ENCODE results near the gene BIRC2.

The BIRC2 gene

DNA sequence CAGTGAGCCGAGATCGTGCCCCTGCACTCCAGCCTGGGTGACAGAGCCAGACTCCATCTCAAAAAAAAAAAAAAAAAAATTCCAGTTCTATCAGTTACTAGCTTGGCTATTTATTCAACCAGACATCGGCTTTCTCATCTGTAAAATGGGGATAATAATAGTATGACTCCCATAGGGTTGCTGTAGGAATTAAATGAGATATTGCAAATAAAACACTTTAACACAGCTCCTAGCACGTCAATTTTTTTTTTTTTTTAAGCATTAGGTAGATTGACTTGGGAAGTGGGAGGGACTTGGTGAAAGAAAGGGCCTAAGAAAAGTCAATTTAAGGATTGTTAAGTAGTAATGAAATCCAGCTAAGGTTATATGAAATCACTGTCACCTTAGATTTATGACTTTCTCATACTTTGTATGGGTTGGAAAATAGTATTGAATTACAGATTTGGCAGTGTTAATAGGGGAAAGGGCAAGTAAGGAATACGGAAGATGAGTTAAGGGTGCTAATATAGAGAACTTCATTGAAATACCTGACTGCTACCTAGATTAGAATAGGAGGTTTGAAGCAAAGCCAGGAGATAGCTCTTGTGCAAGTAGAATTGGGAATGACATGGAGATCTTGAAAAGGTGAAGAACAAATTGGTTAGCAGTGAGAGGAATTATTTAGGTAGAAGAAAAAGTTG, 28.8 kb downstream of the BIRC2 start:
- no peak for DNase-seq

DNA sequence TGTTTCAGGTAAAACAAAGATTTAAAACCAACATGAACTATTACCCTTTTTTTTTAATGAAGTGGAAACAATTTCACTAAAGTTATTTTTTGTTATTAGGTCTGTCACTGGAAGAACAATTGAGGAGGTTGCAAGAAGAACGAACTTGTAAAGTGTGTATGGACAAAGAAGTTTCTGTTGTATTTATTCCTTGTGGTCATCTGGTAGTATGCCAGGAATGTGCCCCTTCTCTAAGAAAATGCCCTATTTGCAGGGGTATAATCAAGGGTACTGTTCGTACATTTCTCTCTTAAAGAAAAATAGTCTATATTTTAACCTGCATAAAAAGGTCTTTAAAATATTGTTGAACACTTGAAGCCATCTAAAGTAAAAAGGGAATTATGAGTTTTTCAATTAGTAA, 30.9 kb downstream of the BIRC2 start:
- DNase-seq = no peak

DNA sequence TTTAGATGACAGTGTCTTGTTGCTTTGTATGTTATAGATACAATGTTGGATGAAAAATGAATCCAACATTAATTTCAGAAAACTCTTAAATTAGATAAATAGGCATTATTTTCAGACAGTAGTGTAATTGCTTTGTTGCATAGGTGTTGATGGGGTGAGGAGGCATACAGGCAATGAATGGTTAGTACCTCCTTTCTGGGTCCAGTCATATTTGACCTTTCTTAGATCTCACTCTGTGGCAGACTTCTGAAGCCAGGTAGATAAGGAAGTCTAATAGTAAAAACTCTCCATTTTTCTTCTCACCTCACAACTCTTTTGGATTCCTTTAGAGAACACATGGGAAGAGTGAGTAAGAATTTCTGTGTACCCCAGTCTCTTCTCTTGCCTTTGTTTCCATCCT, 31.8 kb downstream of the BIRC2 start:
- no peak for DNase-seq

DNA sequence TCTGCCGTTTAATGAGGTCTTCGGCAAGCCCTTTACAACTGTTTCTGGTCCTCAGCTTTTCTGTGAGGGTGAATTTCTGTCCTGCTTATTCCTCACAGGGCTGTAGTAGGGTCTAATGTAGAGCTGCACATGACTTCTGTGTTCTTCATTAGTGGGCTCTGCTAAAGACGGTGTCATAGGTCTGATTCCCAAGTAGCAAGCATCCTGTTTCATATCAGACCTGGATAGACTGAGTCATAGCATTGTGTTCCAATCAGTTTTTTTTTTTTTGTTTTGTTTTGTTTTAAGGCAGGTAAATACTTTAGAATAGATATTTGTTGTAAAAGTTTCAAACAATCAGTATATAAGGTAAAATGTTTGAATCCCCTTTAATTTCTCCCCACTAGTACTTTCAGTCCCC, 35.4 kb downstream of the BIRC2 start:
- no peak for DNase-seq

DNA sequence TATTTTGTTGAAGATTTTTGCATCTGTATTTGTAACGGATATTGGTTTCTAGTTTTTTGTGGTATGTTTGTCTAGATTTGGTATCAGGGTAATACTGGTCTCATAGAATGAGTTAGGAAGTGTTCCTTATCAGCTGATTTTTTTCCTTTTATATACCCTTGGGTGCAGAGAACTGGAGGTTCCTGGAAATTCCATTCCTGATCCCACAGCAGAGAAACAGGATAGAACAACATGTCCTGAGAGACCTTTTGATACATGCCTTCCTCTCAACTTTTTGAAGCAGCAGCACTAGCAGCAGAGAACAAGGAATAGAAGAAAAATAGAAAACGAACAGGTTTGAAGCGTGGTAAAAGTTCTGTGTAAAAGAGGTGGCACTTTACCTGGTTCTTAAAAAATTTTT, 36.8 kb downstream of the BIRC2 start:
- DNase-seq = no peak

DNA sequence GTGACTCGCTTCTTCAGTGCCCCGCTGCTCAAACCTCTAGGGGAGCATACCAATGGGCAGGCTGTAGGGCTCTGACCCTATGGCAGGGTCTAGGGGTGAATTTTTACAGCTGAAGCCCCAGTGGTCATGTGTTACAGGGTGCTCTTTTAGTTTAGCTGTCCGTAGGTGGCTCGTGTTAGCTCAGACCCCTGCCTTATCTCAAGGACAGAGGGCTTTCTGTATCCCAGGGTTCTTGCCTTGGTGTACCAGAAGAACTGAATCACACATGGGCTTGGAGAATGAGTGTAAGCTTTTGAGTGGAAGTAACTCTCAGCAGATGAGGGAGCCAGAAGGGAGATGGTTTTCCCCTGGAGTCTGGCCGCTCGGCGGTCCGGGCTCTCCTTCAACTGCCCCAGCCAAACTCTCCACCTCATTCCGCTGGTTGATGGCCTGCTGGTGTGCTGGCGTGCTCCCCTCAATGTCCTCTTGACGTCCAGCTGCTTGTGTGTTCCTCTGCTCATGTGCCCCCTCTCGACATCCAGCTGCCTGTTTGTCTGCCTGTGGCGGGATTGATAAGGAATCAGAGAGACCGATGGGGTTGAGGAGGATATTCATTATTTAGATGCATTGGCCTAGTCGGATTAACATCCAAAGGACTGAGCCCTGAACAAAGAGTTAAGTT, 37.5 kb downstream of the BIRC2 start:
- DNase-seq = no peak

DNA sequence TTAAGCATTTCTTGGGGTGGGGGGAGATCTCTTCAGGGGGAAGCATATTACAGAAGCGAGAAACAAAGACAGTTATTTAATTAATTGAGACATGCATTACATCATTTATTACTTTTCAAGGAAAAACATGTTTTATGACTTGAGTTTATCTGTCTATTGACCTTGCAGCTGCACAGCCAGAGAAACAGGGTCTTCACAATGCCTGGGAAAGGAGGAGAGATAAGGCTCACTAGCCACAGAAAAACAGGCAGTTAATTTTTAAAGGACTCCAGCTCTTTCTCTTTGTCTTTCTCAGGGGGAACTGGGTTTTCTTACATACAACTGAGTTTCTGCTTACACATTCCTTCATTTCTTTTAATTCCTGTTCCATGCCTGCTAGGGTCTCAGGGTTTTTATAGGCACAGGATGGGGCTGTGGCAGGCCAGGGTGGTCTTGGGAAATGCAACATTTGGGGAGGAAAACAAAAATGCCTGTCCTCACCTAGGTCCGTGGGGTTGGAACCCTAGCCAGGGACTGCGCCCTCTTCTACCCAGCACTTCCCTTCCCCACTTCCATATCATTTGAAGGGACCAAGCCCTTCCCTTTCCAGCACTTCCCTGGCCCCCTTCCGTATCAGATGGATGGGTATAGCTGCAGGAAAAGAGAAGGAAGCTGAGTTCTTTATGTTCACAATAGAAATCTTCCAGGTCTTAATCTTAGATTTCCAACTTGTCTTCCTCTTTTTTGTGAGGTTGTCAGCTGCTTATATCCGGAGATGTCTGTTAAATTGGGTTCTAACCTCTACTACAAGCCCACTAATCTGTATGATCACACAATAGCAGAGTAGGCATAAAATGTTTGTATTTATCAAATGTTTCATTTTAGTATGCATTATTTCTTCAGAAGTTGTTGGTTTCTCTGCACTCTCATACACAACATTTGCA, 38.3 kb downstream of the BIRC2 start:
- DNase-seq = no peak

DNA sequence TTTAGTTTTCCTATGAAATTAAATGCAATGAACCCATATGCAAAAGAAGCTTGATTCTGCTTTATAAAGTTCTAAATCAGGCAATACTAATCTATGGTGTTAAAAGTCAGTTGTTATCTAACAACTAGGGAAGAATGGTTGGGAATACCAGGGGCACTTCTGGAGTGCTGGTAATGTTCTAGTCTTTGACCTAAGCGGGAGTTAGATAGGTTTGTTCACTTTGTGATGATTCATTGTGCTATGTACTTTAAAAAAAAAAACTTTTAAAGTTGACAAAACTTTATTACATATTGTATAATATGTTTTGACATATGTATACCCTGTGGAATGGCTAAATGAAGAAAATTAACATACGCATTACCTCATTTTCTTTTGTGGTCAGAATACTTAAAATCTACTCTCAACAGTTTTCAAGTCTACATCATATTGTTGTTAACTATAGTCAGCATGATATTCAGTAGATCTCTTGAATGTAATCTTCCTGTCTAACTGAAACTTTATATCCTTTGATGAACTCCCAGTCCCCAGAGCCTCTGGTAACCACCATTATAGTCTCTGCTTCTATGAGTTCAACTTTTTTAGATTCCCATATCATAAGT, 39.2 kb downstream of the BIRC2 start:
- no peak for DNase-seq

DNA sequence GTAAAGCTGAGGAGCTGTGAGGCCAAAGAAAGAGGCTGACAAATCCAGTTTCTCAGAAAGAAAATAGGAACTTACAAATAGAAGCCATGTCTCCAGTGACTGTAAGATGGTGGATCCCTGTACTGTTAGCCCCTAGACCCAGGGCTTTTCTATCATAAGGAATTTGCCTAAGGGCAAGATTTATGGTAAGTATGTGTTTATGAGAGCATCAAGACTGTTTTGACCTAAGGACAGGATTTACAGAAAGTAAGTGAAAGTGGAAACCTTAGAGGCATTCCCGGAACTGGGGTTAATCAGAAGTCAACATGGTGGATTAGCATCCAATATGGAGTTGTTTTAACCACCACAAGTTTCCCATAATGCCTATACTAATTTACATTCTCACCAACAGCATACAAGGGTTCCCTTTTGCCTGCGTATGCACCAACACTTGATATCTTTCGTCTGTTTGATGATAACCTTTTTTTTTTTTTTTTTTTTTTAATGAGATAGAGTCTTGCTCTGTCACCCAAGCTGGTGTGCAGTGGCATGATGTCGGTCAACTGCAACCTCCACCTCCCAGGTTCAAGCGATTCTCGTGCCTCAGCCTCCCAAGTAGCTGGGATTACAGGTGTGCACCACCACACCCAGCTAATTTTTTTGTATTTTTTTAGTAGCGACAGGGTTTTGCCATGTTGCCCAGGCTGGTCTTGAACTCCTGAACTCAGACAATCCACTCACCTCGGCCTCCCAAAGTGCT, 40.2 kb downstream of the BIRC2 start:
- no peak for DNase-seq

DNA sequence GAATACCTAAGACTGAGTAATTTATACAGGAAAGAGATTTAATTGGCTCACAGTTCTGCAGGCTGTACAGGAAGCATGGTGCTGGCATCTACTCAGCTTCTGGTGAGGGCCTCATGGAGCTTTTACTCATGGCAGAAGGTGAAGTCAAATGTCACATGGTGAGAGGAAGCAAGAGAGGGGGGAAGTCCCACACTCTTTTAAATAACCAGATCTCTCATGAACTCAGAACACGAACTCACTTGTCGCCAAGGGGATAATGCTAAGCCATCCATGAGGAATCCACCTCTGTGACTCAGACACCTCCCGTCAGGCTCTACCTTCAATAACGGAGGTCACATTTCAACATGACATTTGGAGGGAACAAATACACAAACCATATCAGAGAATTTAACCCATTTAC, 42.2 kb downstream of the BIRC2 start:
- no peak for DNase-seq

DNA sequence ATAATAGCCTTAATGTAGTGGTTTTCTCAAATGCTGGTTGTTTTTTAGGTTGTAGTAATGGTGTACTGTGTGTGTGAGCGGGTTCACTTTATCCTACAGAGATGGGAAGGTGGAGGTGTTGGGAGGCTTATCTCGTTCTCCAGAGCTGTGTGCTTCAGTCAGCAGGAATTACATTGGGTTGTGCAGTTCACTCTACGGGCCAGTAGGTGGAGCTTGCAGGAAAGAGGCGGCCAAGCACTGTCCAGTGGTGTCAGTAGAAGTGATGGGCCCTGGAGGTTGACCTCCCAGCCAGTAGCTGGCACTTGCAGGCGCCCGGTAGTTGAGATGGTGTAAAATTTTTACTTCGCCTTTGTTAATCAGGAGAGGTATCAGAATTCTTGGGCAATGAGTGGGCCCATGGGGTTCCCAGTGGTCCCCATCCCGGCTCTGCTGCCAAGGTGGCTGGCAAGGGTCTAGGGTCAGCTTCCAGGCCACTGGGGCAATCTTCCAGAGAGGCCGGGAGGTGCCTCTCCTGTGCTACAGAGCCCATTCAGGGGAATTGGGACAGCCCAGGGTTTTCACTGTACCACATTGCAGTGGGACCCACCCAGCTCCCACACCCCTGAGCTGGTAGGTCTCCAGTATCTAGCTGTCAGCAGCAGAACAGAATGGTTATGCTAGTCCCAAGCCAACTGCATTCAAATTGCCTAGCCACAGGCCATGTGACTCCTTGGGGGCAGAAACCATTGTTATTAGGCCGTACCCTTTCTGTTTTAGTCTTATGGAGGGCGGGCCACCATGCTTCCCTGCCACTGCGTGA, 43.9 kb downstream of the BIRC2 start:
- DNase-seq = no peak

DNA sequence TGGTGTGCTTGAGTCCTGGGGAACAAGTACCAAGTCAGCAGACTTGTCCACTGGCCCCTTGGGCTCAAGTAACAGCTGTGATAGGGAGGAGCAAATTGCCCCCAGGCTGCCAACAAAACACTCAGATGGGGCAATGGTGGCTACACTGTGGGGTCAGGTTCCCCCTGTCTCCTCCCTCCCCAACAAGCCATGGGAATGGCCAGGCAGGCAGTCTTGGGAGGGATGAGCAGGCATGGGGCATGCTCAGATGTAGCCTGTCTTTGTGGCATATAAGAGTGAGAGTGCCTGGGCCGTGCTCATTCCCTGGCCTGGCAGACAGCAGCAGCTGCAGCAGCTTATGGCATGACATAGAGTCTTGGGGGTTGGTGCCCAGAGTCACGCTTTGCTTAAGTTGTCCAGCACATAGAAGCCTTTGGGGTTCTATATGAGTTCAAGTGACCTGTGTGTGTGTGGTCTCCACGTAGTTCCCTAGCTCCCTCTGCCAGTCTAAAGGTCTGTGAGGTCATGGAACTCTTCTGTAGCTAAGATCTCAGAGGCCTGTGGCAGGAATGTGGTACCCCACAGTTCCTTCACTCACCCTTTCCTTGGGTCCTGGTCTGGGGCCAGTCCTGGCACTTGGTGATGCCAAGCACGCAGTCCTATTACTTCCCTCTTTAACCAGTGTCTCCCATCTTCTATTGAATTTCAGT, 44.7 kb downstream of the BIRC2 start:
- no peak for DNase-seq

DNA sequence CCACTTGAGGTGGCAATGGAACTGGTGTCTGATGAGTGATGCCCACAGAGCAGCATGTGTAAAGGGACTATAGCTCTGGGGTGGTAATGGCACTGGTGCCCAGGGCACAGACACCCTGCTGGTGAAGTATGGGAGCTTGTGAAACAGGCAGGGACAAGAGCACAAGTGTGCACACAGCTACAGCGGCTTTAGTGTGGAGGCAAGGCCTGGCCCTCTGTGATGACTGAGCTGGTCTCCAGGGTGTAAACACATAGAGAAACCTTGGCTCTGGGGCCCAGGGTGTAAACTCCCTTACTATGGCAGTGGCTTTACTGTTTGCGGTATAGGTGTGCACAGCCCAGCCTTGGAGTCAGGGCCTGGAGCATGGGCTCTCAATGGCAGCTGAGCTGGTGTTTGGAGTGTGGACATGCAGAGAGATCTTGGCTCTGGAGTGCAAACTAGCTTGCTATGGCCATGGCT, 46.3 kb downstream of the BIRC2 start:
- DNase-seq = no peak

DNA sequence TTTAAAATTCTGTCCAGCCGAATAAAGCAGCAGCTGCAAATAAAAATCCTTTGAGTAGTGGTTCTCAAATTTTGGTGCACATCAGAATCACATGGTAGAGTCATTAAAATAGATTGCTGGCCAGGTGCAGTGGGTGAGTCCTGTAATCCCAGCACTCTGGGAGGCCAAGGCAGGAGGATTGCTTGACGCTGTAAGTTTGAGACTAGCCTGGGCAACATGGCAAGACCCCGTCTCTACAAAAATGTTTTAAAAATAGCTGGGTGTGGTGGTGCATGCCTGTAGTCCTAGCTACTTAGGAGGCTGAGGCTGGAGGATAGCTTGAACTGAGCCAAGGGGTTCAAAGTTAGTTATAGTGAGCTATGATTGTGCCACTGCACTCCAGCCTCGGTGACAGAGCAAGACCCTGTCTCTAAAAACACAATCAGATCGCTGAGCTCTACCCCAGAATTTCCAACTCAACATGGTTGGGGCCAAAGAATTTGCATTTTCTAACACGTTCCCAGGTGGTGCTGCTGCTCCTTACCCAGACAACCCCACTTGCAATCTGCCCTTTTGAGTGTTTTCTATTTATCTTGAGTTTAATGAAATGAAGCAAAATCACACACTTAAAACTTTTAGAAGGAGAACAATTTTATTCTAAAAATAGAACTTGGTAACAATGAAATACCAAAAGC, 48.8 kb downstream of the BIRC2 start:
- no peak for DNase-seq

DNA sequence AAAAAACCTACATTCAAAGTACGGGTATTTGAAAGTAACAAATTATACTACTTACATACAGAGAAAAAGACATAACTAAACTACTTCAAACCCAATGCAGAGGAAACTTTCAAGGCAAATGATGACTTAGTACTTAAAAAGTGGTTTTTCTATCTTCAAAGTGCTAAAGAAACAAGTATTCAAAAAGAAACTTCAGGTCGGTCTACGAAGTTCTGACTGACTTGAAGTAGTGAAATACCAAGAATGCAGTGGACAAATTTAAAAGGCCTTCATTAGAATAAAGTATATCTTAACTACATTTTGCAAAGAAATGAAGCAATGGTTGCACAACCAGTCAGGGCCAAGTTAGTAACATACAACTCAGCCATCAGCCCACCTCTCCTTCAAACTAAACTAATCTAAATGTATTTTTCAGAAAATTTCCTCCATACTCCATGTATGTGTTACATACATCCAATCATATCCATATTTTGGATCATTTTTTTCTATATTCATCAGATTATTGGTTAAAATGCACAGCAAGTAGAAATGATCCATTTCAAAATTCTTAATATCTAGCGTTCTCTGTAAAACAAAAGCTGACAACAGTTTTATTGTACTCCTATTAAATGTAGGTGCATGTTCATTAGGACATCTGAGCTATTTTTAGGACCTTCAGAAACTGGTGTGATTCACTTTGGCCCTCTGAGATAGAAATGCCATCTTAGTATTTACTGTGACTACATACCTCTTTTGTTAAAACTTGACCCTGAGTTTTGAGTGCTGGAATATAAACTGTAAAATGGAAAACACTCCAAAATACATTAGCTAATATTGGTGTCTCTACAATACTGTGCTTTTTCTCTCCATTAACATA, 49.9 kb downstream of the BIRC2 start:
- DNase-seq = no peak

DNA sequence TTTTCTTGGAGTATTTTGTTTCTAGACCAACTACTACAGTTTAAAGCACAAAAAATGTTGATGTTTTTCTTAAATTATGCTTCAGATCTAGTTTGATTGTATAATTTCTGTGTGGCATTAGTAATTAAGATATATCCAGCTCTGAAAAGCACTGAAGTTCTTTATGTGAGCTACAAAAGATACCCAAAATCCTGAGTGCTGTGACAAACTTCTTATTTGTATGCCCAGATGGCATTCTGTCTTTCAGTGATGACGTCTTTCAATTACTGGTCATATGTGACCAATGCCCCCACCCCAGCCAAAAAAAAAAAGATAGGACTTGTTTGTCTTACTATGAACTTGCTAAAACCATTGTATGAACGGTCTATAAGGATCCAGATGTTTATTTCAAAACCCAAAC, 51.3 kb downstream of the BIRC2 start:
- DNase-seq = no peak

DNA sequence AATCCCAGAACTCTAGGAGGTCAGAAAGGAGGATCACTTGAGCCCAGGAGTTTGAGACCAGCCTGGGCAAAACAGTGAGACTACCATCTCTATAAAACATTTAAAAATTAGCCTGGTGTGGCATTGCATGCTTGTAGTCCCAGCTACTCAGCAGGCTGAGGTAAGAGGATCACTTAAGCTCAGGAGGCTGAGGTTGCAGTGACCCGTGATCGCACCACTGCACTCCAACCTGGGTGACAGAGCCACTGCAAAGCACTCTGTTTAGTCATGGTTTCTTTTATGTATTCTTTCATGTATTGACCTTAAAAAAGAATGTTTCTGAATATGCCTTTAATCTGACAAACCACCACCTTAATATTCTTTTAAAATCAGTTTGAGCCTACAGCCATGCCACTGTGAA, 52.2 kb downstream of the BIRC2 start:
- no peak for DNase-seq

DNA sequence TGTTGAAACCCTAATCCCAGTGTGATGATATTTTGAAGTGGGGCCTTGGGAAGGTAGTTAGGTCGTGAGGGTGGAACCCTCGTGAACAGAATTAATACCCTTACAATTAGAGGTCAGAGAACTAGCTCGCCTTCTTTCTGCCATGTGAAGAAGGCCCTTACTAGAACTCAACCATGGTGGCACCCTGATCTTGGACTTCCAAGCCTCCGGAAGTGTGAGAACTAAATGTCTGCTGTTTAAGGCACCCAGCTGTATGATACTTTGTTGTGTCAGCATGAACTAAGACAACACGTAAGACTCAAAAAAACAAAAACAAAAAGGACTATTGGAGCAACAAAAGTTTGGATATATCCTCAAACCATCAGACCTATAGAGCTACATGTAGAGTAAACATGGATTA, 53.6 kb downstream of the BIRC2 start:
- no peak for DNase-seq

DNA sequence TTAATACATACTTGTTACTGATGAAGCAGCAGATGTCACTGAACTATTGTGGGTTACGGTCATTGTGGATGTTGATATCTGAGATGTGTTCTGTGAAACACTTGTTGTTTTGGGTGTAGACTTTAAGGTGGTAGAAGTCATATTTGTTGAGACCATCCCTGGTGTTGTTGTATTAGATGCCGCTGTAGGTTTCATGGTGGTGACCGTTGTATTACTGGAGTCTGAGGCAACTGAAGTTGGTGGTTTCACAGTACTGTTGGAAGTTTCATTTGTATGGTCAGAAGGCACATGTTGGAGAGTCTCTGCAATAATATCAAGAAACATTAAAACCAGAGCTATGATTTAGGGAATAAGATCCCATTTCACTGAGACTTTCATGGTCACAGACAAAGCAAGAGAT, 54.9 kb downstream of the BIRC2 start:
- no peak for DNase-seq

DNA sequence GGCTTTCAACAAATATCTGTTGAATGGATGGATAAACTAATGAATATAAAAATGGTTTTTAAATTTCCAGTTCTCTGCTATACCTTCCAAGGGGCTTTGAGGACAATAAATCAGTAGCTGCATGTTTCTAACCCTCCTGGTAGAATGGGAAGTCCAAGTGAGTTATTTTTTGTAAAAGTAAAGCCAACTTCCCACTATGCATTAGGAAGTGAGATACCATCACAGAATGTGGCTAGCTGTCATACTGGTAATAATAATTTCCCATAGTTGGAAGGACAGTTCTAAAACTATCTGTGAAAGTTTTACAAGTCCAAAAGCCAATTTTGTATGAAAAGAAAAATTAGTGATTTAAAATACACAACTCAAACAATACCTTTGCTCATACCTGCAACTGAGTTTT, 55.5 kb downstream of the BIRC2 start:
- DNase-seq = no peak
